SU-DHL-6 (cell line): ENCODE measurements around the gene HK1.

Source experiments
- H2AFZ ChIP-seq: fragments of 200-600 bp; sonication (generic); 2 replicates; pipeline ENCODE4 v1.6.1; 2014; ENCODE audit warnings: low read depth, mild to moderate bottlenecking, moderate library complexity, mixed read lengths, antibody characterized with exemption, low read length; ENCODE audit not compliant: severe bottlenecking
- H3F3A ChIP-seq: fragments of 200-600 bp; shearing (Covaris generic); 2 replicates; pipeline ENCODE4 v1.6.0; 2016; ENCODE audit warnings: antibody characterized with exemption, mild to moderate bottlenecking; ENCODE audit not compliant: insufficient read depth
- H3K27ac ChIP-seq: fragments of 200-600 bp; sonication (generic); 2 replicates; pipeline ENCODE4 v1.5.1; 2016; ENCODE audit warnings: low read depth, mild to moderate bottlenecking, low read length, moderate library complexity, mixed read lengths
- H3K27me3 ChIP-seq: fragments of 200-600 bp; sonication (generic), shearing (Covaris generic); 2 replicates; pipeline ENCODE4 v1.6.0; 2014; ENCODE audit warnings: mild to moderate bottlenecking, low read length
- H3K36me3 ChIP-seq: fragments of 200-600 bp; sonication (generic); 2 replicates; pipeline ENCODE4 v1.6.1; 2014; ENCODE audit warnings: mild to moderate bottlenecking, low read length, mixed read lengths
- H3K4me2 ChIP-seq: fragments of 300-600, 200-600 bp; shearing (Covaris generic), sonication (generic); 2 replicates; pipeline ENCODE4 v1.6.0; 2014; ENCODE audit warnings: low read length, low read depth, mild to moderate bottlenecking; ENCODE audit not compliant: poor library complexity, severe bottlenecking
- H3K4me3 ChIP-seq: fragments of 200-600 bp; sonication (generic); 2 replicates; pipeline ENCODE4 v1.5.1; 2014; ENCODE audit warnings: antibody characterized with exemption, low read length, mild to moderate bottlenecking, mixed read lengths; ENCODE audit not compliant: insufficient read depth, poor library complexity, severe bottlenecking
- H3K79me2 ChIP-seq: fragments of 200-600 bp; sonication (generic); 2 replicates; pipeline ENCODE4 v1.6.1; 2014; ENCODE audit warnings: mild to moderate bottlenecking, low read length, moderate library complexity; ENCODE audit not compliant: insufficient read depth
- H3K9ac ChIP-seq: fragments of 200-600 bp; sonication (generic); 2 replicates; pipeline ENCODE4 v1.7.0; 2014; ENCODE audit warnings: mild to moderate bottlenecking, low read length
- H3K9me2 ChIP-seq: fragments of 200-600 bp; sonication (generic); replicated peaks from 2 replicates; pipeline ENCODE4 v1.6.1; 2014; ENCODE audit warnings: low read length; ENCODE audit not compliant: insufficient read depth
- H3K9me3 ChIP-seq: fragments of 200-600 bp; sonication (generic); 2 replicates; pipeline ENCODE4 v1.6.1; 2014; ENCODE audit warnings: low read length, mixed read lengths; ENCODE audit not compliant: insufficient read depth
- H4K20me1 ChIP-seq: fragments of 200-600 bp; sonication (generic); 2 replicates; pipeline ENCODE4 v1.6.1; 2014; ENCODE audit warnings: low read depth, mild to moderate bottlenecking, antibody characterized with exemption, low read length, moderate library complexity, mixed read lengths
- CTCF ChIP-seq: fragments of 200-600 bp; sonication (generic); IDR thresholded peaks from one replicate; pipeline ENCODE4 v1.5.1; 2017; ENCODE audit warnings: antibody characterized with exemption, mild to moderate bottlenecking, low read length, moderate library complexity; ENCODE audit not compliant: insufficient read depth, poor library complexity, severe bottlenecking
- EZH2phosphoT487 ChIP-seq: fragments of 200-600 bp; sonication (generic), shearing (Covaris generic); conservative IDR thresholded peaks from 2 replicates; pipeline ENCODE4 v1.6.1; 2018; ENCODE audit warnings: mild to moderate bottlenecking, antibody characterized with exemption, low read length, moderate library complexity, mixed read lengths

Gene HK1

DNA sequence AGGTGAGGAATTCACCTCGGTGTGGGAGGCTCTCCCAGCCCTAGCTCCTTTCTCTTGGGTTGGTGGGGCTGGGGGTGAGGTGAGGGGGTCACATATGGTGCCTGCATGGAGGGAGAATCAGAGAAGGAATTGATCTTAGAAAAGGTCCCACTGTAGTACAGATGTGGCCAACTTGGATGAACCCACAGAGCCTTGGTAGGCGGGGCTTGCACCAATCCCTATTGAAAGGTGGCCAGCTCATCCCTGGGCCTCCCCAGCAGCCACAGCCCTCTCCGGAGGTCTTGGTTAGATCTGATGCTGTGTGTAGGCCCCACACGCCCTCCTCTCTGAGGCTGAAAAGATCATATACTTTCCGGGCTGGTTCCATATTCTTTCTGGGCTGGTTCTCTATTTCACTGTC is 39.2 kb upstream of the HK1 start:
- no peaks in the 10 kb centered on the region for H3K79me2 ChIP-seq
- H3K4me3 ChIP-seq, result no peak overlapping the region
- H3F3A ChIP-seq, result no peaks in the 10 kb centered on the region
- H3K9me3 ChIP-seq, result no peaks in the 10 kb centered on the region
- H4K20me1 ChIP-seq, result no peaks in the 10 kb centered on the region
- no peaks in the 10 kb centered on the region for H3K27me3 ChIP-seq
- H2AFZ ChIP-seq, result no peak overlapping the region
- no peak overlapping the region for H3K27ac ChIP-seq
- no peaks in the 10 kb centered on the region for H3K9me2 ChIP-seq
- no peak overlapping the region for H3K9ac ChIP-seq
- TF ChIP-seq CTCF, result no peak
- TF ChIP-seq EZH2phosphoT487, result no peak
- no peak overlapping the region for H3K4me2 ChIP-seq
- H3K36me3 ChIP-seq, result no peaks in the 10 kb centered on the region

DNA sequence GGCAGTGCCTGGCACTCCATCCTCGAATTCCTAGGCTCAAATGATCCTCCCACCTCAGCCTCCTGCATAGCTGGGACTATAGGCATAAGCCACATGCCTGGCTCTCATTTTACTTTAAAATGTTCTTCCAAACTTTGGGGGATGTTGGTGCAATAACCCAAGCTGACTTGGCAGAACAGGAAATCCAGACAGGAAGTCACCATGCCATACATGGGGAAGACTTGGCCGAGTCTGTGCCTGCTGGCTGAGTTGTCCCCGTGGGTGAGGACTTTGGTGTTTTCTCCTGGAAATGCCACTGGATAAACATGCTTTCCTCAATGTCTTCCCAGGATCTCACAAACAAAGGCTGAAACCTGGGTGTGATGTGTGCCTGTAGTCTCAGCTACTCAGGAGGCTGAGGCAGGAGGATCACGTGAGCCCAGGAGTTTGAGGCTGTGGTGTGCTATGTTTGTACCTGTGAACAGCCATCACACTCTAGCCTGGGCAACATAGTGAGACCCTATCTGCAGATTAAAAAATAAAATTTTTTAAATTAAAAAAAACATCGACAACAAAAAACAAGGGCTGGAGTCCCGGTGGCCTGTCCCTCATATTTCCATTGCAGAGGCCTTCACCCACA is 38.4 kb upstream of the HK1 start:
- H3K9me3 ChIP-seq, result no peaks in the 10 kb centered on the region
- TF ChIP-seq CTCF (no peak), EZH2phosphoT487 (no peak)
- no peak overlapping the region for H3K4me3 ChIP-seq
- H3K4me2 ChIP-seq, result no peak overlapping the region
- no peaks in the 10 kb centered on the region for H3K27me3 ChIP-seq
- H2AFZ ChIP-seq, result no peak overlapping the region
- no peaks in the 10 kb centered on the region for H3K36me3 ChIP-seq
- no peaks in the 10 kb centered on the region for H3K79me2 ChIP-seq
- H3K27ac ChIP-seq, result no peak overlapping the region
- H3K9ac ChIP-seq, result no peak overlapping the region
- no peaks in the 10 kb centered on the region for H4K20me1 ChIP-seq
- H3F3A ChIP-seq, result no peaks in the 10 kb centered on the region
- no peaks in the 10 kb centered on the region for H3K9me2 ChIP-seq

DNA sequence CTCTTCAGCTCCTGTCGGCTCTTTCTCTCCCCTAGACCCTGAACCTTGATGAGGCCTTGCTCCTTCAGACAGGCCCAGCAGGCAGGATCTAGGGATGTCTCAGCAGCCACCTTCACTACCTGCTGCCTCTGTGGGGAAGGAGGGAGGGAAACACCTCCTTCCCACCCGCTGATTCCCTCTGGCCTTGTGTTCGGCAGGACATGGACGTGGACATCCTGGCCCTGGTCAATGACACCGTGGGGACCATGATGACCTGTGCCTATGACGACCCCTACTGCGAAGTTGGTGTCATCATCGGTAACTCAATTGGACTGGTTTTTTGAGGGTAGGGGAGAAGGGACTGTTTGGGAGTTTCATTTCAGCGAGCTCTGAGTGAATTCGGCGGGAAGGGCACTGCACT is 37.8 kb upstream of the HK1 start:
- H3K9ac ChIP-seq, result no peak overlapping the region
- no peak overlapping the region for H3K4me2 ChIP-seq
- H3K79me2 ChIP-seq, result no peaks in the 10 kb centered on the region
- no peak overlapping the region for H3K4me3 ChIP-seq
- no peaks in the 10 kb centered on the region for H3K9me3 ChIP-seq
- H3K27ac ChIP-seq, result no peak overlapping the region
- H3K36me3 ChIP-seq, result no peaks in the 10 kb centered on the region
- no peaks in the 10 kb centered on the region for H3K27me3 ChIP-seq
- H2AFZ ChIP-seq, result no peak overlapping the region
- H3F3A ChIP-seq, result no peaks in the 10 kb centered on the region
- no peaks in the 10 kb centered on the region for H4K20me1 ChIP-seq
- H3K9me2 ChIP-seq, result no peaks in the 10 kb centered on the region
- TF ChIP-seq CTCF (no peak), EZH2phosphoT487 (no peak)
